A549 (cell line): ENCODE results near the gene F2RL3. TPM values are rescaled to one million over a fixed set of nuclear protein-coding genes. Genes with fewer than 3 reads are reported as not detected.
"Not testable (repeated sequence)": the region's sequence is repeated elsewhere in the genome, so short reads cannot be mapped to it uniquely, and the experiment has no call there.

Experiments used
- ATAC-seq, 2 experiments: fragments of 200-7000 bp in 1 of 2; fragments of >200 bp in 1 of 2; cut with Nextera tagmentation in 1 of 2; cut with Tn5 transposase in 1 of 2; 3 replicates each; pipeline versions ENCODE4 v1.8.0 to v1.9.1; 2018 to 2020; ENCODE audit warnings: mild to moderate bottlenecking in 1 of 2, moderate library complexity in 1 of 2
- CTCF ChIA-PET: fragments of 300-600 bp; sonication (Branson Sonifier 250); formaldehyde crosslinking; extraction: SDS; loops from one replicate; lab custom pipeline; 2021; ENCODE audit warnings: antibody characterized with exemption, inconsistent platforms; lab: Yijun Ruan, JAX
- POLR2A ChIA-PET: fragments of 350-600 bp; formaldehyde crosslinking; extraction: SDS; loops from one replicate; lab custom pipeline; 2021; ENCODE audit warnings: antibody characterized with exemption, inconsistent platforms; lab: Yijun Ruan, JAX
- DNase-seq, 2 experiments: peaks; one replicate each; pipeline versions ENCODE4 v3.0.0 to v3.0.0-alpha.2; 2011 to 2016; ENCODE audit warnings: low read depth in 1 of 2, low spot score in 1 of 2
- FAIRE-seq: peaks from 2 replicates; lab custom pipeline; 2011; peaks lifted over from hg19 to GRCh38; lab: Jason Lieb, UNC
- H3K27ac ChIP-seq, 2 experiments: fragments of >200 bp; sonication (Bioruptor Twin); formaldehyde crosslinking; 3 replicates each; pipeline ENCODE4 v1.5.1; 2016 to 2017
- H3K4me1 ChIP-seq: fragments of >200 bp; sonication (Bioruptor Twin); formaldehyde crosslinking; 3 replicates; pipeline ENCODE4 v1.6.1; 2016
- H3K4me2 ChIP-seq: fragments of >200 bp; sonication (Bioruptor Twin); formaldehyde crosslinking; 3 replicates; pipeline ENCODE4 v1.6.1; 2016
- H3K4me3 ChIP-seq: fragments of >200 bp; sonication (Bioruptor Twin); formaldehyde crosslinking; 3 replicates; pipeline ENCODE4 v1.5.1; 2016
- H3K9me3 ChIP-seq: fragments of >200 bp; sonication (Bioruptor Twin); formaldehyde crosslinking; 3 replicates; pipeline ENCODE4 v1.6.1; 2016
- BCL3 ChIP-seq: fragments of >200 bp; sonication (Bioruptor Twin); formaldehyde crosslinking; IDR thresholded peaks from 3 replicates; pipeline ENCODE4 v1.6.1; 2016
- BHLHE40 ChIP-seq: IDR thresholded peaks from 2 replicates; pipeline ENCODE4 v1.6.1; 2012; ENCODE audit warnings: low read depth, low read length, inconsistent platforms
- CBX2 ChIP-seq: fragments of 200-600 bp; sonication (generic); IDR thresholded peaks from 2 replicates; pipeline ENCODE4 v1.6.1; 2016; ENCODE audit warnings: low read depth, mild to moderate bottlenecking, borderline replicate concordance
- FOSL2 ChIP-seq, 2 experiments: fragments of 450-650 bp in 1 of 2; fragments of >200 bp in 1 of 2; sonication (Bioruptor Twin) in 1 of 2; formaldehyde crosslinking; IDR thresholded peaks; 2 replicates each; pipeline versions ENCODE4 v1.5.0 to v1.6.1; 2016 to 2020; ENCODE audit warnings: mild to moderate bottlenecking in 1 of 2, moderate library complexity in 1 of 2
- HDAC2 ChIP-seq: fragments of 200-600 bp; sonication (generic); IDR thresholded peaks from 2 replicates; pipeline ENCODE4 v1.6.1; 2016
- HES2 ChIP-seq: fragments of >200 bp; sonication (Bioruptor Twin); formaldehyde crosslinking; IDR thresholded peaks from 2 replicates; pipeline ENCODE4 v1.6.1; 2016
- HEYL ChIP-seq: fragments of 250-450 bp; sonication (Bioruptor Pico); IDR thresholded peaks from 2 replicates; pipeline ENCODE4 v1.8.0; 2021; ENCODE audit warnings: mild to moderate bottlenecking, moderate library complexity
- HOXA7 ChIP-seq: fragments of 250-450 bp; sonication (Bioruptor Pico); IDR thresholded peaks from 2 replicates; pipeline ENCODE4 v1.5.0; 2020; ENCODE audit warnings: mild to moderate bottlenecking, moderate library complexity
- HOXB13 ChIP-seq: fragments of 250-450 bp; sonication (Bioruptor Pico); IDR thresholded peaks from 2 replicates; pipeline ENCODE4 v1.5.0; 2020; ENCODE audit warnings: low read depth, mild to moderate bottlenecking, moderate library complexity
- JUN ChIP-seq, 2 experiments: fragments of >200 bp; sonication (Bioruptor Twin); formaldehyde crosslinking; IDR thresholded peaks; 2 replicates in 1 of 2; 3 replicates in 1 of 2; pipeline ENCODE4 v1.6.1; 2016 to 2017
- JUNB ChIP-seq: fragments of >200 bp; sonication (Bioruptor Twin); formaldehyde crosslinking; IDR thresholded peaks from 2 replicates; pipeline ENCODE4 v1.6.1; 2016
- KDM1A ChIP-seq: fragments of 200-600 bp; sonication (generic); IDR thresholded peaks from 2 replicates; pipeline ENCODE4 v1.6.1; 2016; ENCODE audit warnings: low read depth, mild to moderate bottlenecking
- MAX ChIP-seq: IDR thresholded peaks from 2 replicates; pipeline ENCODE4 v1.6.1; 2012
- MAZ ChIP-seq: fragments of 150-350 bp; IDR thresholded peaks from 2 replicates; pipeline ENCODE4 v1.6.1; 2014; ENCODE audit warnings: antibody characterized with exemption, low read depth, low read length, borderline replicate concordance
- NPAS2 ChIP-seq: fragments of 250-450 bp; sonication (Bioruptor Pico); IDR thresholded peaks from 2 replicates; pipeline ENCODE4 v1.8.0; 2022; ENCODE audit warnings: mild to moderate bottlenecking, moderate library complexity, borderline replicate concordance
- NR3C1 ChIP-seq: fragments of >200 bp; sonication (Bioruptor Twin); formaldehyde crosslinking; IDR thresholded peaks from 3 replicates; pipeline ENCODE4 v1.6.1; 2017
- PBX3 ChIP-seq: IDR thresholded peaks from 2 replicates; pipeline ENCODE4 v1.6.1; 2012
- POLR2A ChIP-seq: IDR thresholded peaks from 2 replicates; pipeline ENCODE4 v1.6.1; 2012; ENCODE audit warnings: mild to moderate bottlenecking, low read length
- POLR2AphosphoS2 ChIP-seq: conservative IDR thresholded peaks from 2 replicates; pipeline ENCODE4 v1.6.1; 2012; ENCODE audit warnings: low read length, improper control_type of control experiment, inconsistent platforms
- RAD21 ChIP-seq, 2 experiments: fragments of >200 bp in 1 of 2; sonication (Bioruptor Twin) in 1 of 2; formaldehyde crosslinking in 1 of 2; IDR thresholded peaks in 1 of 2; conservative IDR thresholded peaks in 1 of 2; 2 replicates in 1 of 2; 3 replicates in 1 of 2; pipeline ENCODE4 v1.6.1; 2012 to 2018; ENCODE audit warnings: inconsistent platforms in 1 of 2
- RCOR1 ChIP-seq: fragments of 150-350 bp; IDR thresholded peaks from 2 replicates; pipeline ENCODE4 v1.6.1; 2014; ENCODE audit warnings: antibody characterized with exemption, low read length, low read depth
- REST ChIP-seq: fragments of 200-600 bp; sonication (generic); IDR thresholded peaks from 2 replicates; pipeline ENCODE4 v1.6.1; 2016; ENCODE audit warnings: antibody characterized with exemption, mild to moderate bottlenecking, moderate library complexity
- SREBF2 ChIP-seq: fragments of 450-650 bp; IDR thresholded peaks from 2 replicates; pipeline ENCODE4 v1.6.1; 2014; ENCODE audit warnings: mild to moderate bottlenecking, moderate library complexity
- TFCP2L1 ChIP-seq: fragments of 250-450 bp; sonication (Bioruptor Pico); IDR thresholded peaks from 2 replicates; pipeline ENCODE4 v1.5.0; 2021; ENCODE audit warnings: mild to moderate bottlenecking
- TP53 ChIP-seq: fragments of 250-450 bp; sonication (Bioruptor Pico); IDR thresholded peaks from 2 replicates; pipeline ENCODE4 v1.5.0; 2021; ENCODE audit warnings: mild to moderate bottlenecking, moderate library complexity
- USF2 ChIP-seq: fragments of 450-650 bp; IDR thresholded peaks from 2 replicates; pipeline ENCODE4 v1.6.1; 2014; ENCODE audit warnings: antibody characterized with exemption
- ZFP36 ChIP-seq: fragments of 450-650 bp; IDR thresholded peaks from 2 replicates; pipeline ENCODE4 v1.6.1; 2014; ENCODE audit warnings: borderline replicate concordance; ENCODE audit not compliant: partially characterized antibody
- ZNF302 ChIP-seq: fragments of 250-450 bp; sonication (Bioruptor Pico); IDR thresholded peaks from 2 replicates; pipeline ENCODE4 v1.9.0; 2021; ENCODE audit warnings: inconsistent platforms, mild to moderate bottlenecking, moderate library complexity
- ZSCAN20 ChIP-seq: fragments of 250-450 bp; sonication (Bioruptor Pico); IDR thresholded peaks from 2 replicates; pipeline ENCODE4 v1.8.0; 2022; ENCODE audit warnings: mild to moderate bottlenecking, moderate library complexity
- WGBS: methylation state at CpG from one replicate; pipeline ENCODE4 v1.1.6; 2017; ENCODE audit errors: missing lambda C conversion rate; 5-methylcytosine and 5-hydroxymethylcytosine counted together
- polyA plus RNA-seq, 4 experiments: library from polyadenylated mRNA; depleted of rRNA in 3 of 4; stranded (reverse); fragments of >200 nt; fragmentation: RNase III in 1 of 4; extraction: RNeasy Plus Mini Kit Qiagen cat#74134 plus additional on column Dnase treatment in 1 of 4; gene quantifications; 2 replicates in 3 of 4; 3 replicates in 1 of 4; pipeline ENCODE4 v1.2.3, GENCODE V29; 2011 to 2017

Gene F2RL3
- polyA plus RNA-seq, 2 of the 4 experiments (the other 2 are of a cell fraction), result not detected

GRCh38 chr19:16938211-16938610 lies 49.4 kb downstream of the F2RL3 start:
- ATAC-seq (no peak), DNase-seq (no peak), FAIRE-seq (no peak)
- Histone ChIP-seq H3K4me1 (no peaks in the 10 kb centered on the region), H3K4me3 (no peak overlapping the region), H3K4me2 (no peak overlapping the region), H3K27ac (no peak overlapping the region), H3K9me3 (peaks cover 12% of the 10 kb centered on the region; the same call in 2 of the 3 replicates)
- 60% methylated on average over 9 of the region's 11 CpGs for WGBS
- CTCF ChIA-PET, result no interaction called here
- POLR2A ChIA-PET, result no interaction called here
- TF ChIP-seq MAZ (no peak), ZNF302 (CRISPR knock-in tag) (no peak), POLR2A (no peak), SREBF2 (no peak), RAD21 (conservative IDR thresholded peaks at IDR 0.05 in 1 of 2, IDR thresholded peaks at IDR 0.05 in 1 of 2) (no peak), USF2 (no peak), ZSCAN20 (CRISPR knock-in tag) (no peak), HDAC2 (no peak), PBX3 (no peak), KDM1A (no peak), JUN (IDR thresholded peaks at IDR 0.05) (no peak), POLR2AphosphoS2 (no peak), RCOR1 (no peak), MAX (no peak), BCL3 (no peak), CBX2 (no peak), JUNB (no peak), FOSL2 (IDR thresholded peaks at IDR 0.05) (no peak), FOSL2 (CRISPR knock-in tag; IDR thresholded peaks at IDR 0.05) (no peak), TP53 (no peak), HES2 (no peak)

GRCh38 chr19:16940063-16940462 lies 51.3 kb downstream of the F2RL3 start:
- FAIRE-seq, H3K27ac ChIP-seq, H3K4me1 ChIP-seq, DNase-seq, H3K9me3 ChIP-seq, H3K4me3 ChIP-seq, ATAC-seq, POLR2A ChIA-PET, H3K4me2 ChIP-seq: not testable (repeated sequence)
- CTCF ChIA-PET, result interaction anchor here (0.5 to 1.1 kb wide), 2 partner anchors 9 to 194 kb away, joined by 3 read pairs; no protein-coding TSS in a partner anchor
- whole genome bisulfite sequencing, result 78% methylated on average over 6 of the region's 7 CpGs

- CTCF ChIA-PET, result no interaction called here
- FAIRE-seq (no peak), ATAC-seq (no peak), DNase-seq (no peak)
- 48% methylated on average over 9 of the region's 9 CpGs for WGBS
- H3K4me2 ChIP-seq, result no peak overlapping the region
- no peaks in the 10 kb centered on the region for H3K9me3 ChIP-seq
- H3K4me1 ChIP-seq, result no peaks in the 10 kb centered on the region
- H3K27ac ChIP-seq, result no peak overlapping the region
- POLR2A ChIA-PET, result no interaction called here
- H3K4me3 ChIP-seq, result no peak overlapping the region
- TF ChIP-seq NPAS2 (CRISPR knock-in tag) (no peak), HDAC2 (no peak), HEYL (CRISPR knock-in tag) (no peak), ZFP36 (no peak), HOXA7 (no peak), KDM1A (no peak), BHLHE40 (no peak), HOXB13 (no peak), POLR2AphosphoS2 (no peak), TFCP2L1 (CRISPR knock-in tag) (no peak), REST (no peak), ZNF302 (CRISPR knock-in tag) (no peak), JUN (IDR thresholded peaks at IDR 0.05) (no peak), NR3C1 (no peak), JUNB (no peak), HES2 (no peak)
Measured at GRCh38 chr19:16940626-16941025, 51.8 kb downstream of the F2RL3 start.
